Activated CD8-positive, alpha-beta memory T cell treated with anti-CD3 and anti-CD28 coated beads, Interleukin-2, amount 50 U/mL, for 4 hours (primary cell): Measurements from ENCODE around the gene PHC2.

Source experiments
- DNase-seq: peaks from one replicate; pipeline ENCODE4 v3.0.0-alpha.2; 2020

PHC2 gene

DNA sequence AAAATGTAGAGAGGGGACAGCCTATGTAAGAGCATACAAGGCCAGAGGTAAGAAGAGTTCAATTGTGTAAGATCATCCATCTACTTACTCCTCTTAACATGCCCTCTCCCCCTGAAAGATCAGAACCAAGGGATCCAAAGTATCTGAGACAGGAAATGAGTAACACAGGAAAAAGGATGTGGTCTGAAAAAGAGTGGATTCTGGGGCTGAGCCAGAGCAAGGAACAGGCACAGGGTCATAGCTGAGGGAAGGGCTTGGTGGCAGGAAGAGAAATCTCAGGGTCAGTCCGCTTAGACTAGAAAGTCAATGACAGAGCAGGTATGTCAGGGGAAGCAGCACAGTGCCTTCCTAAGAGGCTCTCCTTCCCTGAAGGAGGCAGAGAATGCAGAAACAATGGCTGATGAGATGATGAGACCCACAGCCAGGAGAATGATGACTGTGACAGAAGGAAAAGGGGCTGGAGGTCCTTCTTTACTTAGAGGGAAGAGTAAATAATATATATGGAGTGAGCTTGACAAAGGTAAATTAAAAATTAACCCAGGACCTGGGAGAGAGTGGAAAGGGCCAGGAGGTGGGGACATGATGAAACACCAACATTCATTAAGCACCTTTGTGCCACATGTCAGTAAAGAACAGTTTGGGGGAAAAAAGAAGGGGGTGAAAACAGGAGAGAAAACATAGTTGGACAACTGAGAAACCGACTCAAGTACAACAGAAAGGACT, 83.8 kb downstream of the PHC2 start:
- DNase-seq = no peak

DNA sequence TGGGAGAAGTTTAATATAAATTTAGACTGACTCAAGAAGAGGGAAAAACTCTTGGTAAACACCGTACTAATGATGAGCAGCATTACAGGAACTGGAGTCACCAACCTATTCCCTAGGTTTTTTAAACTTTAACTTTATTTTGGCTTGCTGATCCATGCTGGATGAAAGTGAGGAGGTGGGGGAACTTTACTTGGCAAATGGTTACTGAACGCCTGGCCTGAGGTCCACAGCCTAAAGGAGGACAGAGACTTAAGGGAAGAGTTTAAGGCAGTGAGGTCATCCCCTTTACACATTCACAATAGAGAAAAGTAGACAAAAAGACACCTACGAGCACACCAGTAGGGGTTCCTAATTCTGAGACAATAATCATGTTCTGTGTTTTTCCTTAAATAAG, 84.4 kb downstream of the PHC2 start:
- DNase-seq = no peak

DNA sequence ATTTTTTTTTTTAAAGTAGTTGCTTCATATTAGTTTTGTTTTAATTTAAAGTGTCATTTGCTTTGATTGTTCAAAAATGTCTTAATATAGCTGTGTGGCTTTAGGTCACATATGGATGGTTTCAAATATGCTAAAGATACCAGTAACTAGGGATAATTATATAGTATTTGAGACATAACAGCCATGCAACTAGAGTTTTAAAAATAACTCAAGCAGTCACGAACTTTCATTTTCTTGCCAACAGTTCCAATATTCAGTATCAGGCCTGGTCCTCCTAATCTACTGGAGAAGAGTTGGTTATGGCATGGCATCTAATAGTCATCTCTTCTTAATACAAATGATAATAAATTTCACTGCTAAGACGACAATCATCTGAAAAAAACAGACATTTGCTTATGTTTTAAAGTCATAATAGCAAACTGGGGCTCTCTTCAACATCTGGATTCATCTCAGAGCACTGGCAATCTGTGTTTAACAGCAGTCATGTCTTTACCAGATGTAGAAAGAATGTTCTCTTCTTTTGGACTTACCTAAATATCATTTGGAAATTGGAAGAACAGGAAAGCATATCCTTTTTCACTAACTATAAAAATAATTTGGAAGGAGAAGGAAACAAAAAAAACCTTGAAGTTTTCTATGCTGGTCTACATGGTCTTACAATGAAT, 85.9 kb downstream of the PHC2 start:
- DNase-seq = no peak

DNA sequence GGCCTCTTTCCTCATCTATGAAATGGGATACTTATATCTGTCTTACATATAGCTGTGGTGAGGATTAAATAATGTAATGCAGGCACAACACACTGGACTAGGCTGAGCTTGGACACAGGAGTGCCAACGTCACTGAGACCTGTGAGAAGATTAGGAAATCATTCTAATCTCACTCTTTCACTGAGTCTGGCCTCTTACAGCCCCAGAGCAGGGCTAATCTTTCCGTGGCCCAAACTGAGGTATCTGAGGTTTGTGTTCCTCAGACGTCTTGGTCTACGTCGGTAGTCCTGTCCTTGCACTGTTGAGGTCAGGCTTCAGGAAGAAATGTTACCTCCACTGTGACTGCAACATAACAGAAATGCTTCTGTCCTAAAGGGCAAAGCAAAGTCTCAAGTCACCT, 87.4 kb downstream of the PHC2 start:
- DNase-seq = no peak

DNA sequence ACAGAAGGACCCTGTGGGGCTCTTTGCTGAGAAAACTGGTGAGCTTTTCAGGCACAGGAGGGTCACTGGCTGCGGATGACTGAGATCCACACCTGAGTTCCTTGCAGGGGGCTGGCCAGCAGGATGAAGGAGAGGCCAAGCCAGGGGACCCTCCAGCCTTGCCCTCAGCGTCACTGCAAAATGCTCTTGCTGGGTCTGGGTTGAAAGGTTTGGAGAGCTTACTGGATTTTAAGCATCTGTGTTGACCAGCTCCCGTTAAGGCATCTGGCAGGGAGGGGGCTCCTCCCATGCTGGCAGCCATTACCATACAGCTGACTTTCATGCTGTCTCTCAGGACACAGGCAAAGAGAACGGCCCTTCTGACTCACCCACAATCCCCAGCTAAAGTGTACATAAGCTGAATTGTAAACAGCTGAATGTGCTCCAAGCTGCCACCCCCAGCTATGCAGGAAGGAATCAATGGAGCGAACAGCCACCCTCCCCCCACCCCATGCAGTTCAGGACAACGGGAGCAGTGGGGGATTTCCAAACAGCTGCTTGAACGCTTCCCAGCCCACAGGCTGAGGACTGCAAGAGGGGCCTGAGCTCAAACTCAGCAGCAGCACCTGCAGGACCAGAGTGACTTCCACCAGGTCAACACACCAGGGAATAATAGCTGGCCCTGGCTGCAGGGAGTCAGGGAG, 88.7 kb downstream of the PHC2 start:
- no peak for DNase-seq

DNA sequence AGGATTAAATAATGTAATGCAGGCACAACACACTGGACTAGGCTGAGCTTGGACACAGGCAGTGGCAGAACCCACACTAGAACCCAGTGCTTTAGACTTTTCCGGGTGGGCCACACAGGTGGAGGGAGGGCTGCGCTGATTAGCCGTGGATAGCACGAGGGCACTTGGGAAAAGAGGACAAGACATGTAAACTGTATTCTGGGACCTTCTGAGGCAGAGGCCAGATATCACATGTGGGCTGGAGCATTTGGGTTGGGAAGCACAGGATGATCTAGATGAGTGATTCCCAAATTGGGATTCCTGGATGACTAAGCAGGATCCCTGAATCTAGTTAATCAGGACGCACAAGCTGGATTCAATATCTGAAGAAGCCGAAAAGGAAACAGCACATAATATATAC, 89.7 kb downstream of the PHC2 start:
- no peak for DNase-seq

DNA sequence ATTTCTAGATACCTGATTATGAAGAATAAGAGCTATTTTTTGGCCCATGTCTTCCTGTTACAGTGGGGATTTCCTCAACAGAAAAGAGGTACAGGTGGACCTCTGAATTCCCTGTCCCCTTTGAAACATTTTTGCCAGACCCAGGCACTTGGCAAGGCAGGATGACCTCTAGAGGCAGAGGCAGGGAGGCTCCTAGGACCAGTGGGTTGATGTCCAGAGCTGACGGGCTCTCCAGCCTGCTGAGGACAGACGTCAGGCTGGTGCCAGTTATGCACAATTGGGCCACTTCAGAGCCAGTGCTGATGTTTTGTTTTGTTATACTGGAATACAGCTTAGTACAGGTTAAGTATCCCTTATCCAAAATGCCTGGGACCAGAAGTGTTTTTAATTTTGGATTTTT, 91.5 kb downstream of the PHC2 start:
- no peak for DNase-seq

DNA sequence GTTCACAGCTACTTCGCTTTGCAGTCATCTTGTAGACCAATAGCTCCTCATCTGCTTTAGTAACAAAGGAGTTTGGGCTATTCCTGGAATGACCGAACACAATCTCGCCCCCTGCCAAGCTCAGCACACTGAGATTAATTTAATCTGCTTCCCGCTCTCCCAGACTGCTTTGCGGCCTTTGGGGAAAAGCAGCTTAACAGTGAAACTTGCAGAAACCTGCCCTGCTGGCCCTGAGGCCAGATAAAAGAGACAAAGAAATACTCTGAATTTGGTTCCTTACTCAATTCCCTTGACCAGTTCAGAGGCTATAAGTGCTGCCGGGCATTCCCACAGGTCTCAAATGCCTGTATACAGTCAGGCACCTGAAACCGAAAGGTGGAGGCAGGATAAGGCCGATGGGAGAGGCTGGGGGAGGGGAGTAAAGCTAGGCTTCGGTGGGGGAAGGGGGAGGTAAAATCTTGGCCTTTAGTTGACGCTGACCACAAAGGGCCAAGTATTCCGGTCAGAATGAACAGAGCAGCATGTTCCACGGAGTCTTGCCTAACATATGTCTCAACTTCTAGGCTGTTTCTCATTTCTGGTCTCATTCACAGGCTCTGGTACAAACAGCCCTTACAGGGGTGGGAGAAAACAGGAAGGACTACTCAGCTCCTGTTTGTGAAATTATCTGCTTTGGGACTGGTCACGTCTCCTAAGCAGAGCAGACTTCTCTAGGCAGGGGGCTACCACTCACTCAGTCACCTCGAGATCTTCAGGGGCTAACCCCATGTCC, 92.3 kb downstream of the PHC2 start:
- no peak for DNase-seq

DNA sequence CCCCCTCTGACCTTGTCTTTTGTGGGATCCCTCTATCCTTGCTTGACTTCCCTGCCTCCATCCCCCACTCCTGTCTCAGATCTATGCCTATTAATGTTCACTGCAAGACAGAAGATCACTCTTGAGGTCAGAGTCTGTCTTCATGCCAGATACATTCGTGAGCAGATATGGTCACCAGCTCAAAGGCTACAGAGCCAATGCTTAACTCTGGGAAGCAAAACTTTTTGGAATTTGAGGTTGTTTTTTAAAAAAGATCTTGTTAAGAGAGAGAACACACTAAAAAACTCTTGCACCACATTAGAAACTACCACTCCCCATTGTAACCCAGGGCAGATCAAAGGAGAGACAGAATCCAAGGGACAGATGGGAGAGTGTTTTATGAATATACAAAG, 92.9 kb downstream of the PHC2 start:
- DNase-seq = no peak

DNA sequence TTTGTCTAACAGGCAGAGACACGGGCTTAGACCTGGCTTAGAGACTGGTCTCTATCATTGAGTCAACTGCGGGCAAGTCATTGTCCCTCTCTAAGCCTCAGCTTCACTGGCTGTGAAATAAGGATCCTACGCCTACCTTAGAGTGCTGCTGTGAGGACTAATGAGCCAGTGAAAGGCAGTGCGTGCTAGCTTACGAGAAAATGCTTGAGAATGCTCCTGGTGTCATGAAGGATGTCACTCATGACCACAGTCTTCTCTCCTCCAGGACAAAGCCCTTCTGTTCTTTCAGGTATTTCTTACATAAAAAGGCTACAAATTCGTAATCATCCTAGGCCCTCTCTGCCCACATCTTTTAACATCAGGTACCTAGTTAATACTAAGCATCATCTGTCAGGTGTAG, 93.5 kb downstream of the PHC2 start:
- no peak for DNase-seq

DNA sequence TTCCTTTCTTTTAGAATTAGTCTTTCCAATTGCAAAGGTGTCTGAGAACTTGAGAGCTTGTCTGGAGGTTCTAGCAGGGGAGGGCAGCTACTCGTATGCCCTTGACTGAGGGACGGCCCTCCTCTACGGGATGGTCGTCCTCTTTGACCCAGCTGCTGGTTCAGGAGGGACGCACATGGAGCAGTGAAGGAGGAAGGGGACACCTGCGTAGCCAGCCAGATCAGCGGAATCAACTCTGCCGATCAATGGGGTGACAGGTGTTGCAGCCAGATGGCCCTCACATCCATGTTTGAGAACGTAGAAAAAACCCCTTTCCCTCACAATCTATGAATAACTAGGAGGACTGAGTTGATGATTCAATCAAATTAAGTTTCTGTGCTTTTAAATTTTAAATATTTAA, 94.3 kb downstream of the PHC2 start:
- DNase-seq = no peak

DNA sequence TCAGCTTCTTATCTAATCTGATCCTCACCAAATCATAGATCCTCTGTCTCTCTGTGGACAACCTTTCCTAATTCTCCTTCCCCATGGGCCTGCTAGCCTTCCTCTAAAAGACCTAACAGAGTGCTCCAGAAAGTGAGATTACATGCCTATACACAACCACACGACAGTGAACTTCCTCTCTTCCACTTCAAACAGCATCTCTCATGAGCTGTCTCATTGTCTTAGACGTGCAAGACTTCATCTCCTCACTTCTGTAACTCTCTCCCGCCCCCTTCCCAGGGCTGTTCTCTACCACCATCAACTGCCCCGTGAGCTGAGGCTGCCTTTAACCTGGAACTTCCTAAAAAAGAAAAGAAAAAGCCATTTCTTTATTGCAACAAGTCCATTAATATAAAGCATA, 95.9 kb downstream of the PHC2 start:
- DNase-seq = no peak

DNA sequence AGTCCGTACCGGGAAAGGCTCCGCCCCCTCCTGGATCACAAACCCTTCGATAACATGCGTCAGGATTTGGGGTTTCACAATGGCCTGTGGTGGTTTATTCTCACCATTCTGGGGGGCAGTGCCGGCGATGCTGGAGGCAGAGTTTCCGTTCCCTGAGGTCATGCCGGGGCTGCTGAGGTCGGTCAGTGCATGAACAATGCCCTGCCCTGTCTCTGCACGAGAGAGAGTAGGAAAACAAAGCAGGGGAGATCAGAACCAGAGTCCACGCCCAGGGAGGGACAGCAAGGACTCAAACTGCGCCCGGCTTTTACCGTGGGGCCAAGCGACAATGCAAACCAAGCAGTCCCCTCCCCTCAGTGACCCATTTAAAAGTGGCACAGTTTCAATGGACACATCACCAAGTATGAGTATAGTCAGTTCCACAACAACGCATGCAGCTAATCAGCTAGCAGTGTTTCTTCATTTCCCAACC, 96.8 kb downstream of the PHC2 start:
- DNase-seq = no peak

DNA sequence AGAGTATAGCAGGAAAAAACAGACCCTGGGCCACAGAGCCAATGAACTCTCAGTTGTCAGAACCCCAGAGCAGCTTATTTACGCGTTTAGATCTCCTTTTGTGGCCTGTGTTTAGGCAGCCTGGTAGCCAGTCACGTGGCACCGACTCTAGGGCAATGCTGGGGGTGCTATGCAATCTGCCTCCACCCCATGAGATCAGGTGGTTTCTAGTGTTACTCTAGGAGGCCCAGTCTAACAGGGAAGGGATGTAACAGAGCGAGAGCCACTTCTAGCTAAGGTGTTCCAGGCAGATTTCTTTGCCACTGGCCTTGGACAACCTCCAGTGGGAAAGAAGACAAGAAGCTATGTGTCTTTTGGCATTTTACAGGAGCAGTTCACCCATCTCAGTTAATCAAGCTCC, 98.0 kb downstream of the PHC2 start:
- no peak for DNase-seq

DNA sequence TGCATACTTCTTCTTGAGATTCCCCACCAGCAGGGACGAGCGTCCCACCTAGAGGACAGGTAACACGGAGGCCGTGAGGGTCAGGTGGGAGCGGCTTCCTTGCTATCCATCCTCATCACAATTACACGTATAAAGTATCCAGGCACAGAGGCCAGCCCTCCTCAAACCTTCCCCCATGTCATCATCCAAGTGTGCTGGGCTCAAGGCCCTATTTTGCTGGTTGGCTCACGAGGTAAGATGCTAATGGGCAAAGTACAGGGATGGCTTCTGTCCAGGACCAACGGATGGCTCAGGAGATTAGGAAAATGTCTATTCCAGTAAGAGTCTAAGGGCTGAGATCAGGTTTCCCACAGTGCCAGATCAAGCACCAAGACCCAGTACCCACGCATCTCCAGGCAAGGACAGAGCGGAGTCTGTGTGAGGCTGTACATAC, 98.5 kb downstream of the PHC2 start:
- no peak for DNase-seq

DNA sequence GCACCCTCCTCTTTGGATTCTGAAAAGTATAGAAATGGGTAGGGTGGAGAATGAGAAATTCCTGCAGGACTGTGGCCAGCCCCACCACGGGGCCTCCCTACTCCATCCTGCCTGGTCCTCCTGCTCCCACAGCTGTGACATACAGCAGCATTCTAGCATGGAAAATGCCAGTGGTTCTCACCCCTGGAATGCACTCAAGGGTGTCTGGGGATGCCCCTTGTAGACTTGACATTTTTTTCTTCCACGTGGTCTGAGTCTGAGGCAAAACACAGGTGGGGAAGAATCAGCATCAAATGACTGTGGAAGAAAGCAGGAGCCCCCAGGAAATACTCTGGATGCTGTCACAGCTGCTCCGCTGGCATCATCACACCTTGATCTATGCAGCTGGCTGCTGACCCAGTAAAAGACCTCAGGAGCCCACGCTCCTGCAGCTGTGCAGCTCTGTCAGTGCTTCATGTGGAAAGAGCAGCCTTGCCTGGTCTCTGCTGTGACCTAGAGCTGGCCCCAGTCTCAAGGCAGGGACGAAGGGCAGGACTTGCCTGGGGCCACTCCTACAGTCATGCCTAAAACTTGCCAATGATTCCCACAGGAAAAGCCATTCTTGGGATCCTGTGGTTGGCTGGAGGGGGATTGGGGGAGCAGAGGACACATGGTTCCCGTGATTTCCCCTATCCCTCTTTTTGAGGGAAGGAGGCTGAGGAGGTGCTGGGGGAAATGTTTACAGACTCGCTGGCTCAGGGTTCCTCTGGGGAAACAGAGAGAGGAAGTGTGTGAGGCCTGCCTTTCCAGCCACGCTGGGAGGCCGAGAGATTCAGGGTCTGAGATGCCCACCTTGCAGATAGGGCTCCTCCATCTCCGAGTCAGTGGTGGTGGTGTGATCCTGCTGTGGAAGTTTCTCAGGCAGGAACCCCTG, 99.2 kb downstream of the PHC2 start:
- no peak for DNase-seq

DNA sequence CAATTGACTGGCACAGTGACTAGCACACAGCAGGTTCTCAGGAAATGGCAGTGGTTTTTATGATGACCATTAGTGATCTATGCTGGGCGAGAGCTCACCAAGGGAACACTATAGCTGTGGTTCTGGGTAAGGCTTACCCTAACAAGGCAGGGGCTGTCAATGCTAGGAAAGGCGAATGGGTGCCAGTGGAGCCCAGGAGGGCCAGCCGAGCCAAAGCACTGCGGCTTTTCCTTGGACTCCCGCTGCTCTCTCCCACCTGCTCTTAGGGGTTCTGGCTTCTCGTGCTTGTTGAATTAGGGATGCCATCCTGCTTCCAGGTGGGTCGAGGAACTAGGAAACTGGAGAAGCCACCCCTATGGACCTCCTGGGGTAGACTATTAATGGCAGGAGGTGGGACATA, 100.0 kb downstream of the PHC2 start:
- no peak for DNase-seq

DNA sequence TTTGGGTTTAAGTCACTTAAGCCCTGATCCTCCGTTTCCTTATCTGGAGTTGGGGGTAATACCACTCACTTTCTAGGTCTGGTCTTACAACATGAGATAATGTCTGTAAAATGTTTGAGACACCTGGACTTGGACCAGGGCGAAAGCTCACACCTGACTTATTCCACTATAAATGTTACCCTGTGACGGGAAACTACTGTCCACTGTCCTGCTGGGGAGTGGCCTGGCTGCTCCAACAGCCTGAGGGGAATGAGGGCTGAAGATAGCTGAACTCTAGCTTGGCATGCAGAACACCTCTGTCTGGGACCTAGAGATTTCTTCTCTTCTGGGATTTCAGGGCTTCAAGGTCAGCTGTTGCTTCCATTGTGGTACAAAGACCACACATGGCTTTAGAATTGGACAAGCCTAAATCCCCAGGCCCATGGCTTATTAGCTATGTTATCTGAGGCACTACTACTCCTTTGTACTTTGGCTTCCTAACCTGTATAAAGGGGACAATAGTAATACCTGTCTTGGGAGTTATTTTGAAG, 100.5 kb downstream of the PHC2 start:
- no peak for DNase-seq

DNA sequence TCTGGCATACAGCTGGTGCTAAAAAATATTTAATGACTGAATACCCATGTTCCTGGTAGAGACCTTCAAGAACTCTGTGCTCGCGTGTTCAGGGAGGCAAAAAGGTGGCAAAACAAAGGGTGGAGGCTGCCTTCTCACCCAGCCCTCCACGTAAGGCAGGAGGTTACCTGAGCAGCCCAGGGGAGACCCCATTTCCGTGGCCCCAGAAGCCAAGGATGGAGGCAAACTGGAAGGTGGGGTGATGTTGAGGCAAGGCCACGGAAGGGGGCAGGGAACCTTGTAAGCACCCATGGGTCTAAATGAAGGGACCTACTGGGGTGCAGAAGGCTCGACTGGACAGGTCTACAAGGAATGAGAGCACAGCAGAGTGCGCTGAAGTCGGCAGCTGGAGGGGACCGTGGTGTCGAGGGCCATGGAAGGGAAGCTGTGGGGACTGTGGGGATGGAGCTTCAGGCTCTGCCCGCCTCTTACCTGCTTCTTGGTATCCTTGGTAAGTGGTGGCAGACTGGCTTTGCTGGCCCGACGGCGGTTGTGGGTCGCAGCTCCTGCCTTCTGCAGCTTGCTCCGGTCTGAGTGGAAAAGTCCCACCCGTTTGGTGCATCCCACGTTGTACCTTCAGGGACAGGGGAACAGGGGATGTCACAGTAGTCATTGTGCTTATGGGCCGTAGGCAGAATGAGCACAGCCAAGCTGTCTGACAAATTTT, 101.1 kb downstream of the PHC2 start:
- no peak for DNase-seq

DNA sequence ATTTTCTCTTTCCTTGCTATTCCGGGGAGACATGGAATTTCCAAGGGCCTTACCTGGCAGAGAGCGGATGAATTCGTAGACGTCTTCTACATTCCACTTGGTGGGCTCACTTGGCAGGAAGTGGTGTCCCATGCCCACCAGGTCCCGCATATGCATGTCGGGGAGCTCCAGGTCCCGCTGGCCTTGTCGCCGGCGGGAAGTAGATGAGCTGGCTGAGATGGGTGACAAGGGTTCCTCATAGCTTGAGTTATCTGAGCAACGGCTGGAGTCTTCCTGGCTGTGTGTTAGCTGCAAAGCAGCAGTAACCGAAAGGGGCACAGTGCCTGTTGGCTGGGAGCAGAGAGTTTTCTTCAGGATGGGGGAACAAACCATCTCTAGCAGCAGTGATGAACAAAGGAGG, 102.1 kb downstream of the PHC2 start:
- no peak for DNase-seq

DNA sequence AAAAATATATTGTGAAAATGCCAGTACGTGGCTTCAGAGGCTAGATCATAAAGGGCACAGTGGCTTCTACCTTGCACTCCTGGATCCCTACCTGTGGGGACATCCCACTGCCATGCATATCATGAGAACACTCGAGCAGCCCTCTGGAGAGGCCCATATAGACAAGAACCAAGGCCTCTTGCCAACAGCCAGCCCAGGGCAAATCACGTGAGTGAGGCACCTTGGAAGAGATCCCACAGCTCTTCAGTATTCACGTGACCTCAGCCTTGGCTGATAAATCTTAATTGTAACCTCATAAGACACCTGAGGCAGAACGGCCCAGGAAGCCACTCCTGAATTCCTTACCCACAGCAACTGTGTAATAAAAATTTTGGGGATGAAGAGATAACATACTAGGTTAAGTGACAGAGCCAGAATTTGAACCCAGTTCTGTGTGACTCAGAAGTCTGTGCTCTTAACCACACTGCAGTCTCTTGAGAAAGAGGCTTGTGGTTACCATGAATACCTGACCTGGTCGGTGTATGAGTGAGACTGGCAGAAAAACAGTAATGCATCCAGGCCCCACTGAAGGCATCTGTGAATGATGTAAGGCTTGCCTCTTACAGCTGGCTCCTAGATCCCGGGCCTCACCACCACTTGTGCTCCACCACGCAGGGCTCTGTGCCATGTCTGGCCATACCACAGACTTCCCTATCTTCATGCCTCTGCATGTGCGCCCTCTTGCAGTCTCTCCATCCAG, 103.1 kb downstream of the PHC2 start:
- DNase-seq = no peak
